ENCODE data around the gene URI1. TPM values are rescaled to one million over a fixed set of nuclear protein-coding genes. Genes with fewer than 3 reads are reported as not detected.

The URI1 gene
- total RNA-seq, 8 experiments from 2014 or later: 45.2 to 72.5 (median 55.5) TPM

- 17 to 100% (median 20%) methylated on average over 1 of the region's 1 CpG; no CpG with 5 or more reads in 7 of the 10 experiments for WGBS, 10 experiments
- in situ Hi-C loops (cut with MboI; ENCODE audit: low pct_unique_long_range_greater_than_20kb in 2 of 9, low sequenced_read_pairs in 9 of 9, unreplicated experiment in 9 of 9): no loop called here
- no peak overlapping the region for H3K27ac ChIP-seq
- no peak for ATAC-seq (replicated peaks in 6 of 8)
- H3K4me3 ChIP-seq: no peak overlapping the region
- H3K4me1 ChIP-seq (replicated peaks in 1 of 2): peaks cover 3 to 7% of the 10 kb centered on the region in 2 donors
Observed at GRCh38 chr19:29926031-29926430, 16.0 kb upstream of the URI1 start.

GRCh38 chr19:29926801-29927200 lies 15.2 kb upstream of the URI1 start:
- H3K4me1 ChIP-seq (replicated peaks in 1 of 2): peaks cover 3 to 7% of the 10 kb centered on the region in 2 donors
- in situ Hi-C loops (cut with MboI; ENCODE audit: low pct_unique_long_range_greater_than_20kb in 2 of 9, low sequenced_read_pairs in 9 of 9, unreplicated experiment in 9 of 9): no loop called here
- H3K4me3 ChIP-seq: no peak overlapping the region
- no peak overlapping the region for H3K27ac ChIP-seq
- ATAC-seq (replicated peaks in 6 of 8): no peak
- WGBS, 10 experiments: 20 to 76% (median 57%) methylated on average over 2 to 5 of the region's 5 CpGs; no CpG with 5 or more reads in 4 of the 10 experiments

DNA sequence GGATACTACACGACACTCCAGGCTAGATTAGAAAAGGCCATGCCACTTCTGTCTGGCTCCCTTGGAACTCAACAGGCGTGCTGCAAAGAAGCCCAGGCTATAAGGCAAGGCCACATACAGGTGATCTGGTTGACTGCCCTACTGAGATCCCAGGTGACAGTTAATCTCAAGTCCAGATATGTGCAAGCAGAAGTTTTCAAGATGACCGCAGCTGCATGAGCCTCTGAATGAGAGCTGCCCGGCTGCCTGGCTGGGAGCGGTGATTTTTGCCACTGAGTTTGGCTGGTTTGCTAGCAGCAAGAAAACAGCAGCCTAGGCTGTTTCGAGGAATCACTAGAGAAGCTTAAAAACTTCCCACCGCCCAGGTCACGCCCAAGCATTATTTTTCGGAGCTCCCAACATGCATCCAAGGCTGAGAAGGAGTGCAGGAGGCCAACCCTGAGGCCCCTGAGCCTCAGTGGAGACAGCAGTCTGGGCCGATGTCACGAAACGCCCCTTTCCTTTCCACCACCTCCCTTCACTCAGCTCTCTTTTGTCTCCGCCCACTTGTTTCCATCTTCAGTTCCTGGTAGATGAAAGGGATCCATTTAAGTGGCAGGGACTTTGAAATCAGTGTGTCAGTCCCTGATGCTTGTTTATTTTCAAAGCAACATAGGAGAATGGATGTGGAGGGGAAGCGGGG lies 14.0 kb upstream of the URI1 start:
- 0 to 94% (median 44%) methylated on average over 2 to 10 of the region's 14 CpGs; no CpG with 5 or more reads in 2 of the 10 experiments for WGBS, 10 experiments
- Histone ChIP-seq H3K27ac (no peak overlapping the region), H3K4me1 (replicated peaks in 1 of 2) (peaks cover 3 to 7% of the 10 kb centered on the region in 2 donors), H3K4me3 (no peak overlapping the region)
- ATAC-seq (replicated peaks in 6 of 8): peak; percentile 51 to 82 (median 68)
- in situ Hi-C loops (cut with MboI; ENCODE audit: low pct_unique_long_range_greater_than_20kb in 2 of 9, low sequenced_read_pairs in 9 of 9, unreplicated experiment in 9 of 9): no loop called here

- WGBS, 10 experiments: 0 to 100% (median 92%) methylated on average over 1 of the region's 1 CpG; no CpG with 5 or more reads in 4 of the 10 experiments
- no peak overlapping the region for H3K27ac ChIP-seq
- peak in 3 of 8 experiments; percentile 59 to 85 (median 78) for ATAC-seq (replicated peaks in 6 of 8)
- in situ Hi-C loops (cut with MboI; ENCODE audit: low pct_unique_long_range_greater_than_20kb in 2 of 9, low sequenced_read_pairs in 9 of 9, unreplicated experiment in 9 of 9): no loop called here
- peaks cover 3 to 7% of the 10 kb centered on the region in 2 donors for H3K4me1 ChIP-seq (replicated peaks in 1 of 2)
- no peak overlapping the region for H3K4me3 ChIP-seq
Observed at GRCh38 chr19:29928831-29929230, 13.2 kb upstream of the URI1 start.

DNA sequence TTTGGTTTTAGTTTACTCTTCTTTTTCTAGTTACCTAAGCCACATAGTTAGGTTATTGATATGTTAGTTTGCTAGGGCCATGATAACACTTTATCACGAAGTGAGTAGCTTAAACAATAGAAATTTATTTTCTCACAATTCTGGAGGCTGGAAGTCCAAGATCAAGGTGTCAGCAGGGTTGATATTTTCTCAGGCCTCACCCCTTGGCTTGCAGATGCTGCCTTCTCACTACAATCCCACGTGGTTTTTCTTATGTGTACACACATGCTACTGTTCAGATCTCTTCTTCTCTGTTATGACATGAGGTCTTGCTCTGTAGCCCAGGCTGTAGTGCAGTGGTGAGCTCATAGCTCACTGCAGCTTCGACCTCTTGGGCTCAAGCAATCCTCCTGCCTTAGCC lies 7.8 kb upstream of the URI1 start:
- no peak for ATAC-seq (replicated peaks in 6 of 8)
- no peak overlapping the region for H3K27ac ChIP-seq
- H3K4me1 ChIP-seq (replicated peaks in 1 of 2): no peaks in the 10 kb centered on the region
- no peak overlapping the region for H3K4me3 ChIP-seq
- WGBS, 10 experiments: 0 to 100% (median 77%) methylated on average over 1 to 3 of the region's 3 CpGs; no CpG with 5 or more reads in 2 of the 10 experiments
- in situ Hi-C loops (cut with MboI; ENCODE audit: low pct_unique_long_range_greater_than_20kb in 2 of 9, low sequenced_read_pairs in 9 of 9, unreplicated experiment in 9 of 9): no loop called here

GRCh38 chr19:29934781-29935180 lies 7.3 kb upstream of the URI1 start:
- in situ Hi-C loops (cut with MboI; ENCODE audit: low pct_unique_long_range_greater_than_20kb in 2 of 9, low sequenced_read_pairs in 9 of 9, unreplicated experiment in 9 of 9): no loop called here
- Histone ChIP-seq H3K4me3 (no peak overlapping the region), H3K27ac (no peak overlapping the region), H3K4me1 (replicated peaks in 1 of 2) (no peaks in the 10 kb centered on the region)
- 29 to 100% (median 89%) methylated on average over 1 of the region's 1 CpG; no CpG with 5 or more reads in 1 of the 10 experiments for WGBS, 10 experiments
- ATAC-seq (replicated peaks in 6 of 8): no peak

DNA sequence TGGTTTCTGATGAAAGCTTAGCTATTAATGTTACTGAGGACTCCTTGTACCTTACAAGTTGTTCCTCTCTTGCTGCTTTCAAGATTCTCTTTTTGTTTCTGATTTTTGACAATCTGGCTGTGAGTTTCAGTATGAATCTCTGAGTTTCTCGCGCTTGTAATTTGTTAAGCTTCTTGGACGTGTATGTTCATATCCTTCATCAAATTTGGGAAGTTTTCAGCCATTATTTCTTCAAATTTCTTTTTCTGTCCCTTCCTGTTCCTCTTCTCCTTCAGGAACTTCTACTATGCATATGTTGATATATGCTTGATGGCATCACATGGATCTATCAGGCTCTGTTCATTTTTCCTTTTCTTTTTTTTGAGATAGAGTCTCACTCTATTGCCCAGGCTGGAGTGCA lies 5.6 kb upstream of the URI1 start:
- in situ Hi-C loops (cut with MboI; ENCODE audit: low pct_unique_long_range_greater_than_20kb in 2 of 9, low sequenced_read_pairs in 9 of 9, unreplicated experiment in 9 of 9): no loop called here
- Histone ChIP-seq H3K4me3 (no peak overlapping the region), H3K4me1 (replicated peaks in 1 of 2) (peaks cover 0 to 2% of the 10 kb centered on the region in 2 donors), H3K27ac (no peak overlapping the region)
- WGBS, 10 experiments: 67 to 95% (median 86%) methylated on average over 3 of the region's 3 CpGs; no CpG with 5 or more reads in 1 of the 10 experiments
- ATAC-seq (replicated peaks in 6 of 8): no peak

- H3K4me3 ChIP-seq: no peak overlapping the region
- no CpG with 5 or more reads among the region's 1 CpG for WGBS, 10 experiments
- in situ Hi-C loops (cut with MboI; ENCODE audit: low pct_unique_long_range_greater_than_20kb in 2 of 9, low sequenced_read_pairs in 9 of 9, unreplicated experiment in 9 of 9): no loop called here
Observed at GRCh38 chr19:29939628-29940027, 2.4 kb upstream of the URI1 start.

GRCh38 chr19:29940971-29941585 lies 961 bp upstream of the URI1 start:
- no peak overlapping the region for H3K27ac ChIP-seq
- H3K4me3 ChIP-seq: no peak overlapping the region
- H3K4me1 ChIP-seq (replicated peaks in 1 of 2): peaks cover 14 to 15% of the 10 kb centered on the region in 2 donors
- no peak for ATAC-seq (replicated peaks in 6 of 8)
- in situ Hi-C loops (cut with MboI; ENCODE audit: low pct_unique_long_range_greater_than_20kb in 2 of 9, low sequenced_read_pairs in 9 of 9, unreplicated experiment in 9 of 9): no loop called here
- WGBS, 10 experiments: 84 to 96% (median 93%) methylated on average over 3 to 9 of the region's 9 CpGs; no CpG with 5 or more reads in 1 of the 10 experiments

More at GRCh38 chr19:29939628-29940027, 2.4 kb upstream of the URI1 start:
- Histone ChIP-seq H3K4me1 (replicated peaks in 1 of 2) (peaks cover 10 to 12% of the 10 kb centered on the region in 2 donors), H3K27ac (no peak overlapping the region)
- ATAC-seq (replicated peaks in 6 of 8): no peak

GRCh38 chr19:29942404-29943261 lies 594 bp downstream of the URI1 start:
- peak overlapping the region; percentile 85 to 87 for H3K27ac ChIP-seq
- peak overlapping the region; percentile 69 to 97 (median 82) for H3K4me3 ChIP-seq
- peaks cover 14 to 15% of the 10 kb centered on the region in 2 donors for H3K4me1 ChIP-seq (replicated peaks in 1 of 2)
- WGBS, 10 experiments: 0 to 6% (median 0%) methylated on average over 1 to 12 of the region's 79 CpGs; no CpG with 5 or more reads in 1 of the 10 experiments
- in situ Hi-C loops (cut with MboI; ENCODE audit: low pct_unique_long_range_greater_than_20kb in 2 of 9, low sequenced_read_pairs in 9 of 9, unreplicated experiment in 9 of 9): no loop called here
- peak; percentile 71 to 84 (median 78) for ATAC-seq (replicated peaks in 6 of 8)

- no peak for ATAC-seq (replicated peaks in 6 of 8)
- H3K4me1 ChIP-seq (replicated peaks in 1 of 2): peaks cover 14 to 15% of the 10 kb centered on the region in 2 donors
- in situ Hi-C loops (cut with MboI; ENCODE audit: low pct_unique_long_range_greater_than_20kb in 2 of 9, low sequenced_read_pairs in 9 of 9, unreplicated experiment in 9 of 9): no loop called here
- WGBS, 10 experiments: 13 to 100% (median 65%) methylated on average over 1 to 8 of the region's 8 CpGs
- peak overlapping the region; percentile 69 to 97 (median 82) for H3K4me3 ChIP-seq
- H3K27ac ChIP-seq: no peak overlapping the region
Observed at GRCh38 chr19:29943615-29944014, 1.6 kb downstream of the URI1 start.

DNA sequence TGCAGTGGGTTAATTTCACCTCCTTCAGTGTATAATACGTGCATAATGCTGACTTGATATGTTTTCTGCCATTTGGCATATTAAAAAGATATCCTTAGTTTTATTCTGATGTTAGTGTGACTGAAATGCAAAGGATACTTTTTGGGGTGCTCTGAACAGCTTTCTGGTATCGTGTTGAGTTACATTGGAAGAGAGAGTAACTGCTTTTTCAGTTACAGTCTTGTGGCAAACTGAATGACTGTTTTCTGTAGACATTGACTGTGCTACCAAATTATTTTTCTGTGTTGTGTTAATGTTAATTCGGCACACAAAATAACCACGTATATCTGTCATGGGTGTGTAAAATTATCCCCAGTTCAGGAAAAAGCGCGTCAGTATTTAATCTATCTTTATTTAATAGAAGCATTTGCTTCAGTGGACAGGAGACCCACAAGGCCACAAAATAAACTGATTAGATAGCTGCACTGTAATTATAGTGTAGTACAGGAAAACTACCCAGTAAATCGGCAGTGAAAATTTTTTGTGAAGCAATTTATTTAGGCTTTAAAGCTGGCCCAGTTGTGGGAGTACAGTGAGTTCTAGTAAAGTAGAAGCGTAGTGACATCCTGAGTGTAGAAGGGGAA lies 2.5 kb downstream of the URI1 start:
- 20 to 100% (median 85%) methylated on average over 1 to 8 of the region's 8 CpGs; no CpG with 5 or more reads in 1 of the 10 experiments for WGBS, 10 experiments
- in situ Hi-C loops (cut with MboI; ENCODE audit: low pct_unique_long_range_greater_than_20kb in 2 of 9, low sequenced_read_pairs in 9 of 9, unreplicated experiment in 9 of 9): no loop called here
- Histone ChIP-seq H3K4me3 (peak overlapping the region in 2 of 5 donors; percentile 2 to 13), H3K27ac (no peak overlapping the region), H3K4me1 (replicated peaks in 1 of 2) (peaks cover 14 to 15% of the 10 kb centered on the region in 2 donors)
- ATAC-seq (replicated peaks in 6 of 8): no peak

Data from motor neuron (in vitro differentiated cells).